Inflammatory macrophage (primary cell): Measurements from ENCODE around the gene FBXL13.
"Not testable (repeated sequence)": the region's sequence is repeated elsewhere in the genome, so short reads cannot be mapped to it uniquely, and the experiment has no call there.

Experiments
- DNase-seq, 2 donors: peaks; one replicate each; pipeline ENCODE4 v3.0.0-alpha.2; 2020 to 2022

The FBXL13 gene

DNA sequence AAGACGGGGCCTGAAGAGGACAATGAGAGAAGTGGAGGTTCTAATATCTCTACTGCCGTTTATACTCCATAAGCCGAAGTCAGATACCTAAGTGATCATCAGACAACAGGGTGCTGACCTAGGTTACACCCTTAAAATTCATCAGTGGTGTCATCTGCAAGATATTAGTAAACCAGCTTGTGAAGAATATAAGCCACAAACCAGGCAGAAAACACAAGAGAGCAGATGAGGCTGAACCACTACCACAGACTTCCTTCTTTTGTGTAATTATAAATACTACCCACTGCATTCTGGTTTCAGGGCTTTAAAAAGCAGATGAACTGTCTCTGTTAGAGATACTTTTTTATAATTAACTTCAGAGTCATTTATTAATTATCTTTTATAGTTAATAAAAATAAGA is 230.7 kb downstream of the FBXL13 start:
- DNase-seq: no peak

DNA sequence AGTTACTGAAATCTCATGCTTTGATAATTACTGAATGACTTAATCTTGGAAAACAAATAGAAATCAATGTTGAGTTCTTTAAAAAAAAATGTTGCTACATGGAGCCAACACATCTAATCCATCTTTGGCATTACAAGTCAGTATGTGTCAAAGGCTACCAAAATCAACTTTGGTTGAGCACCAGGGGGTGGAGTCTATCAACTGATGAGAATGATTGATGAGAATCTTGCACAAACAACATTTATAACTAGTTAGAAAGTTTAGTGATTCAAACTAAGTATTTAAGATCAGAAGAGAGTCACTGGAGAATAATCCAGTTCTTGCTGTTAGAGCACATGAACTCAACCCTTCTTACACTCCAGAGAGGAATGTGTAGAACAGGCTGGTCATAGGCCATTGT is 232.3 kb downstream of the FBXL13 start:
- no peak for DNase-seq

DNA sequence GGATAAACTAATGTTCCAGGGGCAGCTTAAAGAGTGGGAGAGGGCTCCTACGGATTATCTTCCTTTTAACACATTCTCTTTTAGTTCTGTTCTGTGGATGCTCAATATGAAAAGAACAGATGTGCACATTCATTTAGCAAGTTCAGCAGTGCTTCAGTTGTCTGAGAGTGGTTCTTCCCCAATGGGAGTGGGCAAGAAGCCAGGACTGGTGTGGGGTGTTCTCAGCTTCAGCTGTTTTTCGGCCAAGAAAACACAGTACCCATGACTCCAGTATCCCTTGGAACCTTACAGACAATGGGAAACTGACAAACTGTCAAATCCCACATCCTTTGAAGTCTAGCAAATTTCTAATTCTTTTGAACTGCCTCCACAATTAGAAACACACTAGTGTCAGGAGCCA is 233.3 kb downstream of the FBXL13 start:
- no peak for DNase-seq

DNA sequence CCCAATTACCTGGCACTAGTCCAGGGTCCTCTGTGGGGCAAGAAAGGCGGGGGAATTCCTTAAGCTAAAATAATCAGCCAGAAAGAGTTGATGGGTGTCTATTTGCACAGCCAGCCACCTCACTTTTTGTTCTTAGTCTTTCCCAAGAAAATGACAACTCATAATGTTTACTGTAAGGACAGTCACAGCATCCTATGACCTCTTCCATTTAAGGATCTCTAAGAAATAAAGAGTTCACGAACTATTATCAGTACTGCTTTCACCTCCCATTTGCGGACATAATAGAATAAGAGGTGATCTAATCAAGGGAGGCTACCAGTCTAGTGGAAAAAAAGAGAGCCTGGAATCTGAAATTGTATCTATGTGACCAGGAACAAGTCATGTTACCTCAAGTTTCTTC is 234.2 kb downstream of the FBXL13 start:
- DNase-seq: no peak

DNA sequence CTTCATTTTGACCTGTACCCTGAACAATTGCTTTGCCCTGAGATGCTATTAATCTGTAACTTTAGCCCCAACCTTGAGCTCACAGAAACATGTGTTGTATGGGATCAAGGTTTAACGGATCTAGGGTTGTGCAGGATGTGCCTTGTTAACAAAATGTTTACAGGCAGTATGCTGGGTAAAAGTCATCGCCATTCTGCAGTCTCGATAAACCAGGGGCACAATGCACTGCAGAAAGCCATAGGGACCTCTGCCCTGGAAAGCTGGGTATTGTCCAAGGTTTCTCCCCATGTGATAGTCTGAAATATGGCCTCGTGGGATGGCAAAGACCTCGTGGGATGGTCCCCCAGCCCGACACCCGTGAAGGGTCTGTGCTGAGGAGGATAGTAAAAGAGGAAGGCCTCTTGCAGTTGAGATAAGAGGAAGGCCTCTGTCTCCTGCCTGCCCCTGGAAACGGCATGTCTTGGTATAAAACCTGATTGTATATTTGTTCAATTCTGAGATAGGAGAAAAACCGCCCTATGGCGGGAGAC is 236.0 kb downstream of the FBXL13 start:
- DNase-seq: not testable (repeated sequence)

DNA sequence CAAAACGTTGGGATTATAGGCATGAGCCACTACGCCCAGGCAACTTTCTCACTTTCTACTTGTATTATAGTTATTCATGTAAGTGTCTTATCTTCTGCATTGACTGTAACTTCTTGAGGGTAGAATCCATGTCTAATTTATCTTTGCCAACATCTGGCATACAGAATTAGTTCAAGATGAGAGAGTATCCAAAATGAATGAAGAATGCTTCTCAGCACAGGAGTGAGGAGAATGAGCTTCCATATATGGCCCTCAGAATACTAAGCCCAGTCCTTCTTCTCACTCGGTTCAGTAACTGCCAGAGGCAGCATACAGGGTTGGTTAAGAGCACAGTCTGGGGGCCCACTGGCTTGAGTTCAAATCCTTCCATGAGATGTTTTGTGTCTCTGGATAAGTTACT is 236.8 kb downstream of the FBXL13 start:
- DNase-seq: no peak

DNA sequence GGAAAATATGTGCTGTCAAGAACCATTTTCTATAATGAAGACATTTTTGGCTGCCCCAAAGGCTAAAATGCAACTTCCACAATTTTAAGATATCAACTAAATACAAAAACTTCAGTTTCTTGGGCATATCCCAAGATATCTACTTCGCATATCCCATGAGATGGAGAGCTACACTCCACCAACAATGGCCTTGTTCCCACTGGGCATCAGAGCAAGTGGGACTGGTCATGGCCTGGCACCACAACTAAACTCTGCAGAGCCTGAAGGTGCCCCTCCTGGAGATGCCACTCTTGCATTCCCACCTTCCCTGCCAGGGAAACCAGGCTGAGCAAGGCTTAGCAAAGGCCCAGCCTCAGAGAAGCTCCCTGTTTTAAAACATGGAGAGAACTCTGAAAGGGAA is 237.6 kb downstream of the FBXL13 start:
- DNase-seq: no peak

DNA sequence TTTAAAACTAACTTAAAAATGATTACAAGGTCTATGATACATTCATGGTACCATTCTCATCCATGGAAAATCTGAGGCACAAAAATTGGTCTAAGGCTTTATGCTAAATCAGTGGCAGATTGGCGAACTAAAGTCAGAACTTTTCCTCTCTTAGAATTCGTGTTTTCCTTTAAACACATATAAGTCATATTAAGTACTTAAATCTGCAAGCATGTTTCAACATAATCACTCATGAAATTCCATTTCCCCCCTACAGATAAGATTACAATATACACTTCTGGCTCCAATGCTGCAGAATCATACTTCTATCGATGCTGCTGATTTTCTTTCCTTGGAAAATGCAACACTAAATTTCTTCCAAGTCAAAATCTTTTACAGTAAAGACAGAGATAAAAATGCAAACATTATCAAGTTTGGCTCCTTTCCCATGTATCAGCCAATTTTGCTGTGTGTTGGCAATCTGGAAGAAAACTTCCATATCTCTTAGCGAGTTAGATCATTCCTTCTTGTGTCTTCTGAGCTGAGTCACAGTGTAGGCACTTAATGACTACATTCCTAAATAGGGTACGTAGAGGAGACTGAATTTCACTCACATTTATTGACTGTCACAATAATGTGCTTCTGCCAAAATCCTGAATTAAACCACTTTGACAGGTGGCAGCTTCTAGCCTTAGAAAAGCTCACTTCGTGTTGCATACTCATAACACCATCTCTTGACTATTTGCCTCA is 238.2 kb downstream of the FBXL13 start:
- DNase-seq: no peak

DNA sequence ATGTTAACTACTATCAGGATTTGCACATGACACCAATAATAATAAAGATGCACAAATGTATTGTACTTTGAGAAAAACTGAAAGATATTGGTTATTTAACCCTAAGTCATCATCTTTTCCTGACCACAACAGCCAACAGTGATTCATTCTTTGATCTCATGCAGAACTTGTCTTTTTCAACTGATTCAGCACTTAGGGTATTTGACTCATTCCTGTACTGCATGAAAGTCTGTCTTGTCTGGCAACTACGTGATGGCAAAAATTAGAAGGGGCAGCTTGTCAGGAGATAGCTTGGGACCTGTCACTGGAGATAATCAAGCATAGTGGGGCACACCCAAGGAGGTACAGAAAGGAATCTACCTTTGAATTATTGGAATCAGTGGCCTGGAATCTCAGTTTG is 239.6 kb downstream of the FBXL13 start:
- DNase-seq: peak; percentile 9 to 13

DNA sequence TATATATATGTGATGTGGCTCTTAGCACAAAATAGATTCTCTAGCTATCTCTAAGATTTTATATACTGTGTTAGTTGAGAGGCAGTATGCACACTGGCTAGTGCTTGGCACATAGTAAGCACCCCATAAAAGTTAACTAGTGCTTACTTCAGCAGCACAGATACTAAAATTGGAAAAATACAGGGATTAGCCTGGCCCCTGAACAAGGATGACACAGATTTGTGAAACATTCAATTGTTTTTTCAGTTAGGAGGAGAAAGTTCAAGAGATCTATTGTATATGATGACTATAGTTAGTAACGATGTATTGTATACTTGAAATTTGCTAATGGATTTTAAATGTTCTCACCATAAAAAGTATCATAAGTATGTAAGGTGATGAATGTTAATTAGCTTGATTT is 240.1 kb downstream of the FBXL13 start:
- no peak for DNase-seq

DNA sequence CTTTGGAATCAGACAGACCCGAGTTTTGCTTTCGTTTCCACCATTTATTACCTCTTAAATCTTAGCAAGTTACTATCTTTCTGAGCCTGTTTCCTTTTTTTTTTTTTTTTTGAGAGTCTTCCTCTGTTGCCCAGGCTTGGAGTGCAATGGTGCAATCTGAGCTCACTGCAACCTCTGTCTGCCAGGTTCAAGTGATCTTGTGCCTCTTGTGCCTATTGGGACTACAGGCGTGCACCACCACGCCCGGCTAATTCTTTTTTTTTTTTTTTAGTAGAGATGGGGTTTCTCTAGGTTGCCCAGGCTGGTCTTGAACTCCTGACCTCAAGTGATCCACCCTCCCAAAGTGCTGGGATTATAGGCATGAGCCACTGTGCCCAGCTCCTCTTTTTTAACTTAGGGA is 241.3 kb downstream of the FBXL13 start:
- DNase-seq: no peak

DNA sequence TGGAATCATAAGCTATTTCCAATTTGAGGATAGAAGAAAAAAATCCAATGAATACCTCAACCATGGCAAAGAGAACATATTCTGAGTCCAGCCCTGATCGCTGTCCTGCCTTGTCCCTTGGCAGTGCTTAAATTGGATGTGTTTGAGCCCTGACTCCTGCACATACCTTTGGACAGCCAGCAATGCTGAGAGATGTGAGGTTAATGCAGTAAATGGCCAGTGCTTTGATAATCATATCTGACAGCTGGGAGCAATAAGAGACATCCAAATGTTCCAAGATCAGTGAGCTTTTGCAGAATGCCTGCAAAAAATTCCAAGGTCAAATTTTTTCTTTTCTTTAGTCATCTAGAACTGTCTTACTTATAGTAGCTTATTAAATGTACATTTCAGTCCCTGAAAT is 241.9 kb downstream of the FBXL13 start:
- DNase-seq: no peak

DNA sequence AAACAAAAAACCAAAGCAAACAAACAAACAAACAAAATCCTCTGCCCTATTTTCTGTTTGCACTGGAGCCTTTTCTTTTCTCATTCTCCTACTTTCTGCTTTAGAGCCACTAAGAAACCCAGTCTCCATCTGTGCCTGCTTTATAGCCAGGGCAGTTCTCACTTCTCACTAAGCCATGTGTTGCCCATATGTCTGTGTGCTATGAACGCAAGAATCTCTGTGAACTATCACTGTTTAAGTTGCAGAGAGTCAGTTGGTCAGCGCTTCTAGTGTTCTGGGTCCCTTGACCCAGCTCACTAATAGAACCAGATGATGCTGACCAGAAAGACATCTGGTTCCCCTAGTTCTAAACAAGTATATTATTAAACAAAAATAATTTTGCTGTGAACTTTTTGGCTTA is 244.4 kb downstream of the FBXL13 start:
- DNase-seq: no peak

DNA sequence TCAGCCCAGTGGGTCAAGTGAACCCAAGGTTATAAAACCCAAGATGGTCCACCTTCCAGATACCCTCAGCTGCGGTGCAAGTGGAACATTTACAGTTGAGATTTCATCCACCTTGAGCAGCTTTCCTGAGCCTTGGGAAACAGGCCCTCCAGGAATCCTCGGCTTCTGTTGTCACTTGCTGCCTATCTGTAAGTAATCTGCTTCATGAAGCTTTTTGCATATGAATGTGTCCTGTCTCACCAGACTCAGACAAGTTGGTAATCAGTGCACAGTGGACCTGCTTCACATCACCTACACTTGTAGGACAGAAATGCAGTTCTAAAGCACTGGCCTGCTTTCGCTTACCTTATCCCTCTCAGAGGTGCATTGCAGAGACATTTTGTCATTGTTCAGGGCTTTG is 245.5 kb downstream of the FBXL13 start:
- no peak for DNase-seq

DNA sequence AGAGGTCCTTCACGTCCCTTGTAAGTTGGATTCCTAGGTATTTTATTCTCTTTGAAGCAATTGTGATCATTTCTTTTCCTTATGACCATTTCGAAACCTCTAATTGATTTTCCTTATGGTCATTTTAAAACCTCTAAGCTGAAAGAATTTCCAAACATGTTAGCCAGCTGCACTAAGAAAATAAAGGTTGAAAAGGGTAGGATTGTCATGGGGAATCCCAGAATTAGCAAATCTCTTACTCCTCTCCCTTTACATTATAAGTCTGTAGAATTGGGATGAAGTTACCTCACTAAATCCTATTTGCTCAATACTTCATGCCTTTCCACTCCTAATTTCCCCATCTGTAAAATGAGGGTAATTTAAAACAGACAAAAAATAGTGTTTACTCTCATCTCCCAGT is 246.3 kb downstream of the FBXL13 start:
- no peak for DNase-seq

DNA sequence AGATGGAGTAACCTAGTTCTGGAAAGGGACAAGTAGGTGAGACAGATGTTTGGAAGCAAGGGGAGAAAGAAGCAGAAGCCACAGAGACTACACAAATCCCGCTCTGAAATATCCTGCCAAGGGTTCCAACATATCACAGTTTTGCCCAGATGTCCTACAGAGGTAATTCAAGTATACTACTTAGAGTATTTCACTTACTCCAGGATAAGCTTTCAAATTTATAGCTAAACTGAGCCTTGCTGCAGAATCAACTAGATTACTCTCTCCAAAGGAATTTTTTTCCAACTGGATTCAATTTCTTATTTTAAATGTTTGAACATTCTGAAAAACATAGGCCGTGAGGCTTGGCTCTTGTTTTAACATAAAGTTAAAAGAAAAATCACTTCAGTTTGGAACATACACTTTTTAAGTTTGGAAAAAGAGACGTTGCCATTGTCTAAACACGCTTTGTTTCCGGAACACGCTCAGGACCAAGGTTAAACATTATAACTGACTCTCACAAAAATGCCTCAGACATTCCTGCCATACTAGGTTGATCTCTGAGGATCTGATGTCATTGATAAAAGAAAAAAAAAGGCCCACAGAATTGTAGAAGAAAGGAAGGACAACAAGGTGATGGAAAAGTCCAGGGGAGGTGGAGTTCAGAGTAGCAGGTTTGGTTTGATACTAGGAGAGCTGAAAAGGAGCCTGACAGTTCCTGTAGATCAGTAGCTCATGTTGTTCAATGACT is 251.0 kb downstream of the FBXL13 start:
- no peak for DNase-seq

DNA sequence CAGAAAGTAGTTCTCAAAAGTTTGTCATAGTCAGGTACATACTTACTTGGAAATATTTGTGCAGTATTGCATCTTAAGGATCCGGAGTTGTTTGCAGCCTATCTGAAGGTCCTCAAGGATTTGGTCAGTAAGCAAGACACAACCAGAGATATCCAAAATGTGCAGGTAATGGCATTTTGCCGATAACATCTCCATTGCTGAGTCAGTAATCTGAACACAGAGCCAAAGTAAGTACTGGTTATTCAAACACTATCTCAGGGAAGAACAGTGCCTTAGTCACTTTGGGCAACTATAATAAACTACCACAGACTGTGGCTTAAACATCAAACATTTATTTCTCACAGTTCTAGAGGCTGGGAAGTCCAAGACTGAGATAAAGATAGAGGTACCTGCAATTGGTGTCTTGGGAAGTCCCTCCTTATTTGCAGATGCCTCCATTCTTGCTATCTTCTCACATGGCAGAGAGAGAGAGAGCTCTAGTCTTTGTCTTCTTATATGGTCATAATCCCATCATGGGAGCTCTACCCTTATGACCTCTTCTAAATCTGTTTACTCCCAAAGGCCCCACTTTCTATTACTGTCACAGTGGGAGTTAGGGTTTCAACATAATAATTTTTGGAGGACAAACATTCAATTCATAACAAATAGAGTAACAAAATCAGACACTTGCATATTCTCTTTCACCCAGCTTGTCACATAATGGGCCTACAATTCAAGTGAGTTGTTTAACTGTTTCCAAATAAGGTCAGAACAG is 252.4 kb downstream of the FBXL13 start:
- DNase-seq: no peak

DNA sequence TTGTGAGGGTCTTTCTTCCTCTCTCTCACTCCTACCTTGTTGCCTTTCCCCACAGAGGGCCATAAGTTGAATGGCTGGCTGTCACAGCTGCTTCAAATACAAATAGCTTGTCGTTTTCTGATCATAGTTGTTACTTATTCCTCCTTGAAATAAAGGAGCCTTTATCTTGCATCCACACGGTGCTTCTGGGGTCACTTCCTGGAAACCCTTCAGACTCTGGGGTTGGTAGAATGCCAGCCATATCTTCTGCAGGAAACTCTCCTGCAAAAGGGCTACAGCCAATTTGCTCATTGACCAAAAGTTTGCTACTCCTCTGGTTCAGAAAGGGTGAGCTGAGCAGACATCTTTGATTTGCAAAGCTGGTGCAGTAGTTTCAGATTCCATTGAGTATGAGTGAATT is 255.4 kb downstream of the FBXL13 start:
- DNase-seq: no peak

DNA sequence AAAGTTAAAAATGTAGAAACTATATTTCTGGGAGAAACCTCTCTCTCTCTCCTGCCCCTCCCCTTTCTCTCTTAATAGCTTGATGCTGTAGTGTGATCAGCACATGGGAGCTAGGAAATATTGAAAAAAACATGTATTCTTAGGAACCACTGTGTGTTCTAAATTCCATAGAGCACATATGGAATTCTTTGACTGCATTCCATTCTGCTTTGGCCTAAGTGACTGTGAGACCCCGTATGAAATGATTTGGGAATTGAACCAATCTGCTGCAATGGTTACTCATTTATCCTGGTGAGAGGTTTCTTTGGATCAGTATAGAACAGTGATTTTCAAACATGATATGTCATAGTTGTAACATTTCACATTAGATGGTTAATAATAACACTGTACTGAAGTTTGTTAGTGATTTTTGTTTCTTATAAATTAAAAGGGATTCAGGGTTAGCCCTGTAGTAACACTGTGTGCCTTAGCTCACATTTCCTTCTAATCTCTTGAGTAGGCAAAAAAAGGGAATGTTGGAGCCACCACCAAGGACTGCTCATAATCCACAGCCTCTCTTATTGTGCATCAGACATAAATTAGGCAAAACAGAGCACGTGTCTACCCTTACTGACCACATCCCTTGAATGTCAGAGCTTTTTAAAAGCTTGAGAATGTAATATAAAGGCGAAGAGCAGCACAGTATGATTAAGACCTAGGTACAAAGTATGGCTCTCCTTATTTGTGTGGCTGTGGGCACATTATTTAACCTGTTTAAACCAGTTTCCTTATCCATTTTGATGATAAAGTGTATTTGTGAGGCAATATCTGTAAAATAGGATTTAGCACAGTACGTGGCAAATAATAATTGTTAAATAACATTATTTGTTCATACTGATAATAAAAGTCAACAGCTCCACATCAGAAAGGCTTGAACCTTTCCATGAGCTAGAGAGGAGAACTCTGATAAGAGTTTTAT is 256.7 kb downstream of the FBXL13 start:
- DNase-seq: no peak

DNA sequence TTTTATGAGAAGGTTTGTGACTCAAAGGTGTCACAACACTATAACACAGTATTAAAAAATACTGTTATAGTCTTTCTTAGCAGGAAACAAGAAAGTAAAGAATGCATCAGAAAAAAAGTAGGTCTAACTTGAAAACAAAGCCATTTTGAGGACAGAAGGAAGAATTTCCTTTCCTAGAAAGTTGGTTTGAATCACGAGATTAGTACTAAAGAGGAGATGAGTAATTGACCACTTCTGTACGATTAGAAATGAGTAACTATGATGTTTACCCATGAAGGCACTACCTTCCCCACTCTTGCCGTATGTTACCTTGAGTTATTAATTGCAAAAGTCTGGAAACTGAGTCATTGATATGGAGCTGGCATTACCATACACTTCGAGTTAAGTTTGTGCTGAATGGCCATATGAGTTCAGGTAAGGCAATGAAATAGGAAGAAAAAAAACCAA is 260.5 kb downstream of the FBXL13 start:
- DNase-seq: no peak

DNA sequence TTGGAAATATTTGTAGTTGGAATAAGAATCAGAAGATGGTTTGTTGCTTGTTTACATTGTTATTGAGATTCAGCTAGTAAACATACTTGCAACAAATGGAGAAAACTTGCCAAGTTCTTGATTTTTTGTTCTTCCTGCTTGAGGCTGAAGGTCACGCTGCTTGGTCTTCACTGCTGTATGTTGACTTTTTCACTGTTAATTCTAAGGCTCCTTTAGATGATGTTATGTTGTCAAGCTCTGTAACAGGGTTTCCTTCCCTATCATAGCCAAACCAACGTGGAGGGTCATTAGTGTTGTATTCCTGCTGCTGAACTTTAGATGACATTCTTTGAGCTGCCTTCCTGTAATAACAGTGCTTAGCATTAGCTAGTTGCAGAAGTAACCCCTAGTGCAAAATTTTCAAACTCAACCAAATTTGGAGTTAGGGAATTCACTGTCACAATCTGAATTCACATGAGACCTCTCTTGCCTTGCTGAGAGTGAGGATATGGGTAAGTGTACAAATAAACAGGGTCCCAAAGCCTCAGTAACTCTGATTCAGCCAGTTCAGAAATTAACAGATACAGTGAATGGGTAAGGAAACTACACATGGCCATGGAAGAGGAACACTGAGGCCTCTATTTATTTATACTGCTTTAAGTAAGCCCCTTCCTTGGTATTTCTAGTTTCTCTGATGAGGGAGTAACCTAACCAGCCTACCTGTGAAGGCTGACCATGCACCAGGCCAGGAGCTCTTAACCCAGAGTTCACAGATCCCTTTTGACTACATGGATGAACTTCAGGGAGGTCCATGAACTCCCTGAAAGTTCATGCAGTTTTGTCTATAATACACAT is 261.2 kb downstream of the FBXL13 start:
- DNase-seq: peak in 1 of 2 donors; percentile 16
